MCF 10A (cell line): ENCODE data around the gene WDR17. TPM values are rescaled to one million over a fixed set of nuclear protein-coding genes. Genes with fewer than 3 reads are reported as not detected.

Source experiments
- BruUV-seq: library from RNA; stranded (reverse); fragments of 400-500 nt; replicated peaks from 2 replicates; lab custom pipeline; 2021; lab: Mats Ljungman, UMichigan
- CTCF ChIA-PET: fragments of 300-600 bp; sonication (Branson Sonifier 250); formaldehyde crosslinking; extraction: SDS; loops from one replicate; lab custom pipeline; 2021; ENCODE audit warnings: antibody characterized with exemption, inconsistent platforms; lab: Yijun Ruan, JAX
- POLR2A ChIA-PET: fragments of 300-600, 350-650 bp; sonication (Branson Sonifier 250); formaldehyde crosslinking; extraction: SDS; loops from one replicate; lab custom pipeline; 2020; ENCODE audit warnings: antibody characterized with exemption, inconsistent platforms; lab: Yijun Ruan, JAX
- DNase-seq: peaks from one replicate; pipeline ENCODE4 v3.0.0-alpha.2; 2018; ENCODE audit not compliant: unreplicated experiment
- H3K27ac Mint-ChIP-seq: one replicate; pipeline ENCODE4 v1.8.0; 2022; ENCODE audit warnings: mild to moderate bottlenecking, low read depth, mixed read lengths; ENCODE audit not compliant: unreplicated experiment
- H3K27me3 Mint-ChIP-seq: one replicate; pipeline ENCODE4 v1.8.0; 2022; ENCODE audit warnings: mixed read lengths; ENCODE audit not compliant: insufficient read depth, unreplicated experiment
- H3K36me3 Mint-ChIP-seq: one replicate; pipeline ENCODE4 v1.8.0; 2022; ENCODE audit warnings: mild to moderate bottlenecking, moderate library complexity, mixed read lengths; ENCODE audit not compliant: insufficient read depth, unreplicated experiment
- H3K4me1 Mint-ChIP-seq: one replicate; pipeline ENCODE4 v1.8.0; 2022; ENCODE audit warnings: mixed read lengths; ENCODE audit not compliant: insufficient read depth, unreplicated experiment
- H3K4me3 Mint-ChIP-seq: one replicate; pipeline ENCODE4 v1.8.0; 2022; ENCODE audit warnings: mild to moderate bottlenecking, moderate library complexity, mixed read lengths; ENCODE audit not compliant: unreplicated experiment
- H3K9me3 Mint-ChIP-seq: one replicate; pipeline ENCODE4 v1.8.0; 2022; ENCODE audit warnings: mixed read lengths; ENCODE audit not compliant: unreplicated experiment
- intact Hi-C: fragments of 100-400 bp; cut with micrococcal nuclease; formaldehyde crosslinking; loops from 2 replicates; pipeline ENCODE4 v1.14.1; 2022
- total RNA-seq: library from RNA; stranded (reverse); gene quantifications from 2 replicates; pipeline ENCODE4 v1.2.3, GENCODE V29; 2022
- TF ChIP-seq, protein P1 (sequence below): fragments of 200-600 bp; IDR thresholded peaks from one replicate; pipeline ENCODE4 v1.8.0; 2022; ENCODE audit warnings: antibody characterized with exemption, mild to moderate bottlenecking; ENCODE audit not compliant: unreplicated experiment

WDR17 gene
- total RNA-seq, 1 experiment from 2014 or later = 1.5 TPM

DNA sequence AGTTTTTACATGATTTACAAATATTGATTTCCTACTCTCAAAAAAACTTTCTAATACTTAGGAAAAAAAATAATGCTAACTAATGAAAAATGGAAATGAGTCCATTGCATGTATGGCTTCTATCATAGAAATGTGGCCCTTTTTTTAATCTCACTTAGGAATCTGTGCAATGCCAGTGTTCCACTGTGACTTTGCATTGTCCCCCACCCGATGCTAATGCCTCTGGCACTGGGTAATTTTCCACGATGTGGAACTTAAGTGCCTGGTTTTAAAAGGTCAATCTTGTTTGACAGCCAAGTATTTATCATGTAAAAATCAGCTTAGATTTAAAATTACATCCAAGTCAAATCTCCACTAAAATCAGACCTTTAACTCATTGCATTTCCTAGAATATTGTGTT is 76.6 kb downstream of the WDR17 start:
- intact Hi-C loops = no loop called here
- no peaks in the 10 kb centered on the region for H3K36me3 Mint-ChIP-seq
- H3K27me3 Mint-ChIP-seq = no peaks in the 10 kb centered on the region
- ChIA-PET CTCF (interaction anchor here (1.2 to 1.3 kb wide), 2 partner anchors 107 to 199 kb away, joined by 3 to 4 read pairs; no protein-coding TSS in a partner anchor), POLR2A (no interaction called here)
- no peaks in the 10 kb centered on the region for H3K4me1 Mint-ChIP-seq
- H3K27ac Mint-ChIP-seq = no peak overlapping the region
- no peak for DNase-seq
- TF ChIP-seq, protein P1, sequence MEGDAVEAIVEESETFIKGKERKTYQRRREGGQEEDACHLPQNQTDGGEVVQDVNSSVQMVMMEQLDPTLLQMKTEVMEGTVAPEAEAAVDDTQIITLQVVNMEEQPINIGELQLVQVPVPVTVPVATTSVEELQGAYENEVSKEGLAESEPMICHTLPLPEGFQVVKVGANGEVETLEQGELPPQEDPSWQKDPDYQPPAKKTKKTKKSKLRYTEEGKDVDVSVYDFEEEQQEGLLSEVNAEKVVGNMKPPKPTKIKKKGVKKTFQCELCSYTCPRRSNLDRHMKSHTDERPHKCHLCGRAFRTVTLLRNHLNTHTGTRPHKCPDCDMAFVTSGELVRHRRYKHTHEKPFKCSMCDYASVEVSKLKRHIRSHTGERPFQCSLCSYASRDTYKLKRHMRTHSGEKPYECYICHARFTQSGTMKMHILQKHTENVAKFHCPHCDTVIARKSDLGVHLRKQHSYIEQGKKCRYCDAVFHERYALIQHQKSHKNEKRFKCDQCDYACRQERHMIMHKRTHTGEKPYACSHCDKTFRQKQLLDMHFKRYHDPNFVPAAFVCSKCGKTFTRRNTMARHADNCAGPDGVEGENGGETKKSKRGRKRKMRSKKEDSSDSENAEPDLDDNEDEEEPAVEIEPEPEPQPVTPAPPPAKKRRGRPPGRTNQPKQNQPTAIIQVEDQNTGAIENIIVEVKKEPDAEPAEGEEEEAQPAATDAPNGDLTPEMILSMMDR = no peak
- H3K4me3 Mint-ChIP-seq = no peak overlapping the region
- no peaks in the 10 kb centered on the region for H3K9me3 Mint-ChIP-seq
- BruUV-seq = no TSS peak

DNA sequence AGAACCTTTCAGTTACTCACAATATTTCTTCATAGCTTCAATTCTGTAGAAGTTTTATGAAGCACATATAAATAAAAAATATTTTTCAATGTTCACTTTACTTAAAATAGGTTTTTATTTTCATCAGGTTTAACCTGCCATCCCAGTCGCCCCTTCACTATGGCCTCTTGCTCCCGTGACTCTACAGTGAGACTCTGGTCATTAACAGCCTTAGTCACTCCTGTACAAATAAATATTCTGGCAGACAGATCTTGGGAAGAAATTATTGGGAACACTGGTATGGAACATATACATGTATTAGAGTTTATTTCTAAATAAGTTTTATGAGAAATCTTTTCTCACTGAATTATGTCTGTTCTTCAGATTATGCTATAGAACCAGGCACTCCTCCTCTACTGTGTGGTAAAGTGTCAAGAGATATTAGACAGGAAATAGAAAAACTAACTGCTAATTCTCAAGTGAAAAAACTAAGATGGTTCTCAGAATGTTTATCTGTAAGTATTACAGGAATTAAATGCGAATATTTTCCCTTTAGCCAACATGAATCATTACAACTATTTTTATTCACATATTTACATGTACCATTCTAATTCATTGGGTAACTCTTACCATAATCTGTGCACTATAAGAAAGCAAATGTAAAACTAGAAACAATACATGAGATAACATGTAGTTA is 84.2 kb downstream of the WDR17 start:
- no TSS peak for BruUV-seq
- Mint-ChIP-seq H3K27me3 (no peaks in the 10 kb centered on the region), H3K27ac (no peak overlapping the region), H3K36me3 (no peaks in the 10 kb centered on the region), H3K4me1 (no peaks in the 10 kb centered on the region), H3K4me3 (no peak overlapping the region), H3K9me3 (no peaks in the 10 kb centered on the region)
- POLR2A ChIA-PET = interaction anchor here (2.4 to 2.5 kb wide), 2 partner anchors 127 to 191 kb away, joined by 7 to 9 read pairs; no protein-coding TSS in a partner anchor
- intact Hi-C loops = loop anchor here (1.0 to 5.0 kb wide), 4 partner anchors 43 to 191 kb away; no protein-coding TSS in a partner anchor
- CTCF ChIA-PET = interaction anchor here (0.6 to 6.1 kb wide), 9 partner anchors 9 to 820 kb away, joined by 3 to 68 read pairs (median 4); no protein-coding TSS in a partner anchor
- DNase-seq = no peak
- TF ChIP-seq, protein P1 = no peak

DNA sequence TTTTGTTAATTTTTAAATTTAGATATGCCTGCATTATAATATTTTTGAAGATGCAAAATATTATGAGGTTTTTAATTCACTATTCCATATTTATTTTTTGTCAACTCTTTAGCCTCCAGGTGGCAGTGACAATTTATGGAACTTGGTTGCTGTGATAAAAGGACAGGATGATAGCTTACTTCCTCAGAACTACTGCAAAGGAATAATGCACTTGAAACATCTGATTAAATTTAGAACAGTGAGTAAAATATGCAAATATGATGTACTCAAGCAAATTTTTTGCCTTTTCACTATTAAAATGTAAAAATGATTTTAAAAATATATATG is 84.7 kb downstream of the WDR17 start:
- Mint-ChIP-seq H3K4me3 (no peak overlapping the region), H3K27ac (no peak overlapping the region), H3K9me3 (no peaks in the 10 kb centered on the region), H3K36me3 (no peaks in the 10 kb centered on the region), H3K4me1 (no peaks in the 10 kb centered on the region), H3K27me3 (no peaks in the 10 kb centered on the region)
- intact Hi-C loops = loop anchor here (1.0 to 5.0 kb wide), 4 partner anchors 42 to 191 kb away; no protein-coding TSS in a partner anchor
- BruUV-seq = no TSS peak
- TF ChIP-seq, protein P1 = peak; percentile 37
- POLR2A ChIA-PET = interaction anchor here (2.4 to 2.5 kb wide), 2 partner anchors 126 to 191 kb away, joined by 7 to 9 read pairs; no protein-coding TSS in a partner anchor
- DNase-seq = peak; percentile 48
- CTCF ChIA-PET = interaction anchor here (0.6 to 6.1 kb wide), 10 partner anchors 13 to 820 kb away, joined by 3 to 68 read pairs (median 6); partner anchors contain the start of gene SPATA4

DNA sequence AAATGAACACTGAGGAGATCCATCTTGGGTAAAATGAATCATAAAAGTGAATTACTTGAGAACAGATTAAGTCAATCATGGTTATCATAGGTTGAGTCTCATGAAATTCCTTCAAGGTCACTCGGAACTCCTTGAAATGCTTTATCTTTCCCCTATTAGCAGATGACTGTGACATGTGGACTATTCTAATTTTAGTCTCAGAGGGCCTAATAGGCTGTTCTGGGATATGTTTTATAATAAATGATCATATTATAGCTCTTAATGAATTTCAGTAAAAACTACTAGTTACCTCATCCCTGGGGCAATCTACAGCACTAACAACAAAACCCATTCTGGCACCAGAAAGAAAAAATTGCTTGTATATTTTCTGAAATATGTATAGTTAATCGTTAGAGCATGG is 85.1 kb downstream of the WDR17 start:
- BruUV-seq = no TSS peak
- Mint-ChIP-seq H3K4me3 (no peak overlapping the region), H3K27ac (no peak overlapping the region), H3K4me1 (no peaks in the 10 kb centered on the region), H3K36me3 (no peaks in the 10 kb centered on the region), H3K9me3 (no peaks in the 10 kb centered on the region), H3K27me3 (no peaks in the 10 kb centered on the region)
- no peak for DNase-seq
- ChIA-PET POLR2A (interaction anchor here (1.1 to 2.5 kb wide), 3 partner anchors 13 to 190 kb away, joined by 3 to 9 read pairs (median 7); no protein-coding TSS in a partner anchor), CTCF (interaction anchor here (0.6 to 6.1 kb wide), 14 partner anchors 12 to 819 kb away, joined by 3 to 68 read pairs (median 5); partner anchors contain the start of gene SPATA4)
- intact Hi-C loops = loop anchor here (1.0 to 5.0 kb wide), 4 partner anchors 42 to 191 kb away; no protein-coding TSS in a partner anchor
- TF ChIP-seq, protein P1 = no peak
